Measurements from ENCODE around the gene DDX10.

DNA sequence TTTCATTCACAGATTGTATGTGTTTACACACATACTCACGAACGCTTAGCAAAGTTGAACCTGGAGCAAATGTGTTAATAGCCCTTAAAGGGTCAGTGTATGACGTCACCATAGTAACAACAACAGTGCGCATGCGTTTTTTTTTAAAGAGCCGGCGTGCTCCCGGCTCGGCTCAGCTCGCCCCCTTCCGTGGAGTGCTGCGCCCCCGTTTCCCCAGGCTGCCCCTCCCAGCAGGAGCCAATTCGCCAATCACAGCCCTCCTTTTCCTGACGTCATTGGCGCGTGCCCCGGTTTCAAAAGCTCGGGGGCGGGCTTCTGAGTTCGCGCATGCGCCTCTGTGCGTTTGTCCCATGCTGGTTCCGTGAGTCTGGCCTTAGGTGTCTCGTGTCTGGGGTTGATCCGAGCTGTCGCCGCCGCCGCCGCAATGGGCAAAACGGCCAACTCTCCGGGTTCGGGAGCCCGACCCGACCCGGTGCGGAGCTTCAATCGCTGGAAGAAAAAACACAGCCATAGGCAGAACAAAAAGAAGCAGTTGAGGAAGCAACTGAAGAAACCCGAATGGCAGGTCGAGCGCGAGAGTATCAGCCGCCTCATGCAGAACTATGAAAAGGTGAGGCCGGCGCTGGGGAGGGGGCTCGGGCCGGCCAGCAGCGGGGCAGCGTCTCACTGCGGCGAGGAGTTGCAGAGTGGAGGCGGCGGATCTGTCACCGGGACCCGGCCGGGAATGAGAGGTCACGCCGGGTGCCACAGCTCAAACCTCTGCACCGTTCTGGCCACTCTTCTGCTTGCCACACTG, at the start of gene DDX10:
- TF ChIP-seq, protein P1, sequence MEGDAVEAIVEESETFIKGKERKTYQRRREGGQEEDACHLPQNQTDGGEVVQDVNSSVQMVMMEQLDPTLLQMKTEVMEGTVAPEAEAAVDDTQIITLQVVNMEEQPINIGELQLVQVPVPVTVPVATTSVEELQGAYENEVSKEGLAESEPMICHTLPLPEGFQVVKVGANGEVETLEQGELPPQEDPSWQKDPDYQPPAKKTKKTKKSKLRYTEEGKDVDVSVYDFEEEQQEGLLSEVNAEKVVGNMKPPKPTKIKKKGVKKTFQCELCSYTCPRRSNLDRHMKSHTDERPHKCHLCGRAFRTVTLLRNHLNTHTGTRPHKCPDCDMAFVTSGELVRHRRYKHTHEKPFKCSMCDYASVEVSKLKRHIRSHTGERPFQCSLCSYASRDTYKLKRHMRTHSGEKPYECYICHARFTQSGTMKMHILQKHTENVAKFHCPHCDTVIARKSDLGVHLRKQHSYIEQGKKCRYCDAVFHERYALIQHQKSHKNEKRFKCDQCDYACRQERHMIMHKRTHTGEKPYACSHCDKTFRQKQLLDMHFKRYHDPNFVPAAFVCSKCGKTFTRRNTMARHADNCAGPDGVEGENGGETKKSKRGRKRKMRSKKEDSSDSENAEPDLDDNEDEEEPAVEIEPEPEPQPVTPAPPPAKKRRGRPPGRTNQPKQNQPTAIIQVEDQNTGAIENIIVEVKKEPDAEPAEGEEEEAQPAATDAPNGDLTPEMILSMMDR (IDR thresholded peaks at IDR 0.05): peak; percentile 13; the same call in 1 of the 2 replicates
- no peak for TF ChIP-seq ZFX (IDR thresholded peaks at IDR 0.05; ENCODE audit: borderline replicate concordance)
